ENCODE data around the gene CDKN3. TPM values are rescaled to one million over a fixed set of nuclear protein-coding genes. Genes with fewer than 3 reads are reported as not detected.

The CDKN3 gene
- total and polyA plus RNA-seq, 9 donors = 0.56 to 3.1 (median 2.2) TPM

- no peaks in the 10 kb centered on the region for H3K4me1 ChIP-seq (ENCODE audit: insufficient read depth)
- 41 to 43% (median 42%) methylated on average over 7 of the region's 7 CpGs for WGBS, 3 donors
- H3K9me3 ChIP-seq = no peaks in the 10 kb centered on the region
- H3K36me3 ChIP-seq = no peaks in the 10 kb centered on the region
- TF ChIP-seq, protein P1, sequence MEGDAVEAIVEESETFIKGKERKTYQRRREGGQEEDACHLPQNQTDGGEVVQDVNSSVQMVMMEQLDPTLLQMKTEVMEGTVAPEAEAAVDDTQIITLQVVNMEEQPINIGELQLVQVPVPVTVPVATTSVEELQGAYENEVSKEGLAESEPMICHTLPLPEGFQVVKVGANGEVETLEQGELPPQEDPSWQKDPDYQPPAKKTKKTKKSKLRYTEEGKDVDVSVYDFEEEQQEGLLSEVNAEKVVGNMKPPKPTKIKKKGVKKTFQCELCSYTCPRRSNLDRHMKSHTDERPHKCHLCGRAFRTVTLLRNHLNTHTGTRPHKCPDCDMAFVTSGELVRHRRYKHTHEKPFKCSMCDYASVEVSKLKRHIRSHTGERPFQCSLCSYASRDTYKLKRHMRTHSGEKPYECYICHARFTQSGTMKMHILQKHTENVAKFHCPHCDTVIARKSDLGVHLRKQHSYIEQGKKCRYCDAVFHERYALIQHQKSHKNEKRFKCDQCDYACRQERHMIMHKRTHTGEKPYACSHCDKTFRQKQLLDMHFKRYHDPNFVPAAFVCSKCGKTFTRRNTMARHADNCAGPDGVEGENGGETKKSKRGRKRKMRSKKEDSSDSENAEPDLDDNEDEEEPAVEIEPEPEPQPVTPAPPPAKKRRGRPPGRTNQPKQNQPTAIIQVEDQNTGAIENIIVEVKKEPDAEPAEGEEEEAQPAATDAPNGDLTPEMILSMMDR (IDR thresholded peaks at IDR 0.05) = peak in 1 of 3 donors; percentile 12
- TF ChIP-seq POLR2A (IDR thresholded peaks at IDR 0.05) (no peak), EP300 (IDR thresholded peaks at IDR 0.05) (no peak)
- intact Hi-C loops (cut with DNase I) = no loop called here
- no peak overlapping the region for H3K4me3 ChIP-seq
- DNase-seq = no peak
- no peak overlapping the region for H3K27ac ChIP-seq
- no peaks in the 10 kb centered on the region for H3K27me3 ChIP-seq
Observed at GRCh38 chr14:54420478-54421142, 23.8 kb downstream of the CDKN3 start.

DNA sequence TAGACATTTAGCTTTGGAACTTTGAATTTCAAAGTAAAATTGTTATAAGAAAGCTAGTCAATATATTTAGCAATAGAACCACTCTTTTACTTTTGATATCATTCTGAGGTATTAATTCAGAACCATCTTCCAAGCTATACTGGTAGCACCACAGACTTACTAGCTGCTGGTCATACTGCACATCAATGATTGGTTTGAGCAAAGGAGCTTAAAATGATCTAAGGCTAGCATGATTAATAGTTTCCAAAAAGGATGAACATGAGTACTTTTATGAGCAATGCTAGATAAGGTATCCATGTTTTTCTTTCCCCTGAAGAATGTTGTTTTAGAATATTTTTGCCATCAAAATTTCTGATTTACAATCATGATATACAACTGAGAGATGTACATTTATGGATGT lies 27.2 kb downstream of the CDKN3 start:
- no peak for DNase-seq
- Histone ChIP-seq H3K4me1 (ENCODE audit: insufficient read depth) (no peaks in the 10 kb centered on the region), H3K9me3 (no peaks in the 10 kb centered on the region), H3K27ac (no peak overlapping the region), H3K27me3 (no peaks in the 10 kb centered on the region), H3K4me3 (no peak overlapping the region), H3K36me3 (no peaks in the 10 kb centered on the region)
- TF ChIP-seq, protein P1 (IDR thresholded peaks at IDR 0.05) = no peak
- TF ChIP-seq POLR2A (IDR thresholded peaks at IDR 0.05) = no peak
- TF ChIP-seq EP300 (IDR thresholded peaks at IDR 0.05) = no peak
- intact Hi-C loops (cut with DNase I) = no loop called here

GRCh38 chr14:54424479-54424901 lies 27.7 kb downstream of the CDKN3 start:
- Histone ChIP-seq H3K4me1 (ENCODE audit: insufficient read depth) (no peaks in the 10 kb centered on the region), H3K36me3 (no peaks in the 10 kb centered on the region), H3K9me3 (no peaks in the 10 kb centered on the region), H3K4me3 (no peak overlapping the region), H3K27ac (no peak overlapping the region), H3K27me3 (no peaks in the 10 kb centered on the region)
- no peak for DNase-seq
- intact Hi-C loops (cut with DNase I) = no loop called here
- TF ChIP-seq, protein P1 (IDR thresholded peaks at IDR 0.05) = no peak
- TF ChIP-seq POLR2A (IDR thresholded peaks at IDR 0.05) (no peak), EP300 (IDR thresholded peaks at IDR 0.05) (no peak)
- 78 to 87% (median 82%) methylated on average over 4 of the region's 4 CpGs for WGBS, 3 donors

DNA sequence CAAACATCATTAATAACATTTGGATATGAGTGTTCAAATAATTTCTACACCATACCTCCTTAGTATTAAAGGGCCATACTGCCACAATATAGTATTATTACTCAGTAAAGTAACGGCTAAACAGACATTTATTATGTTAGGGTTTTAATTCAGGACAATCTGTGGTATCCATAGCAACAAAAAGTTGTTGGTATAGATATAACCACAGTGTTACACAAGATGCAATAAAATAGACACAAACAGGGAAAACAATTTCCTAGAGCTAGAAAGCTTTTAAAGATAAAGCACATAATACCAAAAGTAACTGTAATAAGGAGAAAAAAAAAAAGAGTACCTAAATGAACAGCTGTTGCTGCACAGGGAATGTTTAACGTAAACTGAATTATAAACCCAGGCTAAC lies 28.3 kb downstream of the CDKN3 start:
- WGBS, 3 donors = 51 to 82% (median 59%) methylated on average over 2 of the region's 2 CpGs
- Histone ChIP-seq H3K9me3 (no peaks in the 10 kb centered on the region), H3K36me3 (no peaks in the 10 kb centered on the region), H3K27ac (no peak overlapping the region), H3K4me3 (no peak overlapping the region), H3K27me3 (no peaks in the 10 kb centered on the region), H3K4me1 (ENCODE audit: insufficient read depth) (no peaks in the 10 kb centered on the region)
- TF ChIP-seq EP300 (IDR thresholded peaks at IDR 0.05) = no peak
- TF ChIP-seq POLR2A (IDR thresholded peaks at IDR 0.05) = no peak
- TF ChIP-seq, protein P1 (IDR thresholded peaks at IDR 0.05) = no peak
- intact Hi-C loops (cut with DNase I) = no loop called here
- no peak for DNase-seq
